Spleen (tissue), 11 donors: ENCODE results near the gene TMEM132C. TPM values are rescaled to one million over a fixed set of nuclear protein-coding genes. Genes with fewer than 3 reads are reported as not detected.

ENCODE experiments used
- DNase-seq: peaks from one replicate; pipeline ENCODE4 v3.0.0-alpha.2; 2020
- H3K27ac ChIP-seq, 8 donors: fragments of 200-600 bp; sonication (generic) in 7 of 8; 1 replicate in 4 of 8; 2 replicates in 4 of 8; pipeline versions ENCODE4 v1.5.0 to v1.8.0; 2016 to 2021; ENCODE audit warnings: inconsistent platforms in 4 of 8, mild to moderate bottlenecking in 4 of 8, moderate library complexity in 1 of 8
- H3K27me3 ChIP-seq, 7 donors: fragments of 200-600 bp; sonication (generic) in 6 of 7; replicated peaks in 1 of 7; 1 replicate in 4 of 7; 2 replicates in 3 of 7; pipeline versions ENCODE4 v1.5.0 to v1.8.0; 2016 to 2021; ENCODE audit warnings: inconsistent platforms in 3 of 7, mild to moderate bottlenecking in 1 of 7
- H3K36me3 ChIP-seq, 6 donors: fragments of 200-600 bp; sonication (generic) in 5 of 6; 1 replicate in 4 of 6; 2 replicates in 2 of 6; pipeline versions ENCODE4 v1.5.0 to v1.8.0; 2016 to 2021; ENCODE audit warnings: inconsistent platforms in 2 of 6
- H3K4me1 ChIP-seq, 6 donors: fragments of 200-600 bp; sonication (generic) in 5 of 6; 1 replicate in 3 of 6; 2 replicates in 3 of 6; pipeline versions ENCODE4 v1.5.0 to v1.8.0; 2016 to 2021; ENCODE audit warnings: inconsistent platforms in 3 of 6
- H3K4me3 ChIP-seq, 8 donors: fragments of 200-600 bp; sonication (generic) in 7 of 8; 1 replicate in 4 of 8; 2 replicates in 4 of 8; pipeline versions ENCODE4 v1.5.0 to v1.8.0; 2016 to 2021; ENCODE audit warnings: inconsistent platforms in 4 of 8, mild to moderate bottlenecking in 4 of 8, moderate library complexity in 2 of 8
- H3K9me3 ChIP-seq, 8 donors: fragments of 200-600 bp; sonication (generic) in 7 of 8; 1 replicate in 4 of 8; 2 replicates in 4 of 8; pipeline versions ENCODE4 v1.5.0 to v1.8.0; 2016 to 2021; ENCODE audit warnings: inconsistent platforms in 4 of 8
- POLR2A ChIP-seq, 3 donors: fragments of 450-650 bp; IDR thresholded peaks; one replicate each; pipeline ENCODE4 v1.5.1; 2017; ENCODE audit warnings: antibody characterized with exemption in 3 of 3, mild to moderate bottlenecking in 1 of 3
- POLR2AphosphoS5 ChIP-seq, 3 donors: sonication (generic); formaldehyde crosslinking; IDR thresholded peaks; one replicate each; pipeline ENCODE4 v1.5.1; 2017; ENCODE audit warnings: antibody characterized with exemption in 3 of 3
- WGBS, 5 donors: extraction: QIAGEN DNeasy Blood & Tissue Kit in 3 of 5; methylation state at CpG; one replicate each; pipeline versions ENCODE4 v1.1.5 to v1.1.7; 2013 to 2018; 5-methylcytosine and 5-hydroxymethylcytosine counted together
- intact Hi-C: fragments of 100-400 bp; cut with DNase I; formaldehyde crosslinking; loops from one replicate; pipeline ENCODE4 v1.15.0; 2023; ENCODE audit warnings: low total_unique reads
- polyA plus RNA-seq, 3 donors: library from polyadenylated mRNA; stranded (reverse); fragments of 200-250 nt; gene quantifications; one replicate each; pipeline ENCODE4 v1.2.1, GENCODE V29; 2013
- total RNA-seq, 7 donors: library from RNA; depleted of rRNA in 3 of 7; stranded (reverse); fragments of >200 nt in 3 of 7; fragmentation: NEBNext Ultra II Directional in 4 of 7; extraction: Animal tissue kit (Norgen Biotek cat#: 25700) in 4 of 7; gene quantifications; one replicate each; pipeline versions ENCODE4 v1.1.0 to v1.2.1, GENCODE V29; 2016 to 2021
- TF ChIP-seq, protein P1 (sequence below), 11 experiments: fragments of 200-600 bp in 7 of 11; fragments of 450-650 bp in 4 of 11; sonication (generic) in 4 of 11; IDR thresholded peaks in 8 of 11; conservative IDR thresholded peaks in 3 of 11; 1 replicate in 7 of 11; 2 replicates in 4 of 11; pipeline versions ENCODE4 v1.4.0 to v1.8.0; 2016 to 2021; ENCODE audit warnings: antibody characterized with exemption in 11 of 11, inconsistent platforms in 4 of 11, mild to moderate bottlenecking in 1 of 11
- donor health status: healthy with polysubstance abuse.
- donor health status: DM: no; HTN: no; CAD: no; lungs with moderate emphysema.
- donor health status: DM: no; HTN: no; CAD: no.
- donor health status: Bipolar disorder and iron deficiency.
- donor health status: healthy.
- donor health status: DM: no; HTN: no; CAD: no.
- donor health status: DM: yes; HTN: yes; CAD: no.

TMEM132C gene
- total and polyA plus RNA-seq, 10 donors = 0.08 to 0.83 (median 0.25) TPM; not detected in 4

DNA sequence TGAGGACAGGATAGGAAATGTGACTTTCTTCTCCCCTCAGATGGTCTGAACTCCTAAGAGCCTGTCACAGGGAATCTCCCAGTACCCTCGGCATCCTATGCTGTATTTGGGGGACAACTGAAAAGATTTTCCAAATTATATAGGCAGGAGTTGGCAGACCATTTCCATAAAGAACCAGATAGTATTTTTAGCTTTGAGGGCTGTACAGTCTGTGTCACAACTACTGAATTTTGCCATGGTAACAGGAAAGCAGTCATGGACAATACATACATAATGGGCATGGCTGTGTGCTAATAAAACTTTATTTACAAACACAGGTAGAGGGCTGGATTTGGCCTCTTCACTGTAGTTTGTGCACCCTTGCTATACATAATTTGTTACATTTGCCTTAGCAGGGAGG, 30.4 kb upstream of the TMEM132C start:
- H3K9me3 ChIP-seq = peaks cover 0 to 15% (median 6%) of the 10 kb centered on the region in 8 donors
- WGBS, 5 donors = 70 to 84% (median 76%) methylated on average over 1 of the region's 1 CpG
- H3K4me3 ChIP-seq = no peak overlapping the region
- TF ChIP-seq POLR2AphosphoS5 (IDR thresholded peaks at IDR 0.05) (no peak), POLR2A (IDR thresholded peaks at IDR 0.05) (no peak)
- TF ChIP-seq, protein P1, sequence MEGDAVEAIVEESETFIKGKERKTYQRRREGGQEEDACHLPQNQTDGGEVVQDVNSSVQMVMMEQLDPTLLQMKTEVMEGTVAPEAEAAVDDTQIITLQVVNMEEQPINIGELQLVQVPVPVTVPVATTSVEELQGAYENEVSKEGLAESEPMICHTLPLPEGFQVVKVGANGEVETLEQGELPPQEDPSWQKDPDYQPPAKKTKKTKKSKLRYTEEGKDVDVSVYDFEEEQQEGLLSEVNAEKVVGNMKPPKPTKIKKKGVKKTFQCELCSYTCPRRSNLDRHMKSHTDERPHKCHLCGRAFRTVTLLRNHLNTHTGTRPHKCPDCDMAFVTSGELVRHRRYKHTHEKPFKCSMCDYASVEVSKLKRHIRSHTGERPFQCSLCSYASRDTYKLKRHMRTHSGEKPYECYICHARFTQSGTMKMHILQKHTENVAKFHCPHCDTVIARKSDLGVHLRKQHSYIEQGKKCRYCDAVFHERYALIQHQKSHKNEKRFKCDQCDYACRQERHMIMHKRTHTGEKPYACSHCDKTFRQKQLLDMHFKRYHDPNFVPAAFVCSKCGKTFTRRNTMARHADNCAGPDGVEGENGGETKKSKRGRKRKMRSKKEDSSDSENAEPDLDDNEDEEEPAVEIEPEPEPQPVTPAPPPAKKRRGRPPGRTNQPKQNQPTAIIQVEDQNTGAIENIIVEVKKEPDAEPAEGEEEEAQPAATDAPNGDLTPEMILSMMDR (IDR thresholded peaks at IDR 0.05 in 8 of 11, conservative IDR thresholded peaks at IDR 0.05 in 3 of 11) = no peak
- no peaks in the 10 kb centered on the region for H3K36me3 ChIP-seq
- H3K4me1 ChIP-seq = no peaks in the 10 kb centered on the region
- peaks cover 0 to 8% (median 0%) of the 10 kb centered on the region in 7 donors for H3K27me3 ChIP-seq
- H3K27ac ChIP-seq = no peak overlapping the region
- intact Hi-C loops = no loop called here
- no peak for DNase-seq

DNA sequence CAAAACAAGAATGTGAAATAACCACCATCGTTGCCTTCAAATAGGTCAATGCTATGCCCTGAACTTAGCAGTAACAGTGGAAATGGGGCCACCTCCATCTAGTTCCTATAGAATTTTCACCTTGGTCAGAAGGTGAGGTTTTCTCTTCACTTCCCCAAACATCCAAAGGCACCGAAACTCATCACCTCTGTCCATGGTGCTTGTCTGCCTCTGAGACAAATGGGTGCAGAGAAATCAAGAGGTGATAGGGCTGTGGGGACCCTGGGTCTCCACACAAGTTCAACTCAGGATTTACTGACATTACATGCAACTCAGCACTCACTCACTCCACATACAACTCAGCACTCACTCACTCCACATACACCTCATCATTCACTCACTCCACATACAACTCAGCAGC, 26.2 kb upstream of the TMEM132C start:
- no peak overlapping the region for H3K4me3 ChIP-seq
- peaks cover 0 to 8% (median 0%) of the 10 kb centered on the region in 7 donors for H3K27me3 ChIP-seq
- H3K9me3 ChIP-seq = peaks cover 0 to 18% (median 7%) of the 10 kb centered on the region in 8 donors
- intact Hi-C loops = no loop called here
- H3K36me3 ChIP-seq = no peaks in the 10 kb centered on the region
- no peak for DNase-seq
- WGBS, 5 donors = 60 to 81% (median 66%) methylated on average over 2 of the region's 2 CpGs
- TF ChIP-seq POLR2AphosphoS5 (IDR thresholded peaks at IDR 0.05) (no peak), POLR2A (IDR thresholded peaks at IDR 0.05) (no peak)
- TF ChIP-seq, protein P1 (IDR thresholded peaks at IDR 0.05 in 8 of 11, conservative IDR thresholded peaks at IDR 0.05 in 3 of 11) = no peak
- H3K4me1 ChIP-seq = no peaks in the 10 kb centered on the region
- H3K27ac ChIP-seq = no peak overlapping the region

DNA sequence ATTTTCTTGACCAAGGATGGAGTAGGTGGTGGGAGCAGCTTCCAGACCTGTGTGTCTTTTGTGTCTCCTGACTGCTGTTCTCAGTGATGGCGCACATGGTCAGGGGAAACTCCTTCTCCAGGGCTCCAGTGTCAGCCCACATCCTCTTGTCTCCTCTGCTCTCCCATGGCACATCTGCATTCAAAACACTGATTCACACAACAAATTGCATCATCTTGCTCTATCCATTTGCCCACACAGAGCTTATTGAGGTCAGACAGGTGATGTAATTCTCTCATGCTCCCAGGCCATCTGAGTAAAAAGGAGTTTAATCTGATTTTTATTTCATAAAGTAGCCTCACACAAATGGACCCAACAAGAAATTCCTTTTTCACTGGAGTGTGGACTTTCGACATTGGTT, 21.8 kb upstream of the TMEM132C start:
- H3K36me3 ChIP-seq = no peaks in the 10 kb centered on the region
- no peak for DNase-seq
- 84 to 96% (median 95%) methylated on average over 2 of the region's 2 CpGs for WGBS, 5 donors
- no peaks in the 10 kb centered on the region for H3K4me1 ChIP-seq
- H3K27me3 ChIP-seq = no peaks in the 10 kb centered on the region
- peaks cover 0 to 24% (median 5%) of the 10 kb centered on the region in 8 donors for H3K9me3 ChIP-seq
- no peak overlapping the region for H3K27ac ChIP-seq
- TF ChIP-seq POLR2A (IDR thresholded peaks at IDR 0.05) (no peak), POLR2AphosphoS5 (IDR thresholded peaks at IDR 0.05) (no peak)
- TF ChIP-seq, protein P1 (IDR thresholded peaks at IDR 0.05 in 8 of 11, conservative IDR thresholded peaks at IDR 0.05 in 3 of 11) = no peak
- no peak overlapping the region for H3K4me3 ChIP-seq
- intact Hi-C loops = no loop called here

DNA sequence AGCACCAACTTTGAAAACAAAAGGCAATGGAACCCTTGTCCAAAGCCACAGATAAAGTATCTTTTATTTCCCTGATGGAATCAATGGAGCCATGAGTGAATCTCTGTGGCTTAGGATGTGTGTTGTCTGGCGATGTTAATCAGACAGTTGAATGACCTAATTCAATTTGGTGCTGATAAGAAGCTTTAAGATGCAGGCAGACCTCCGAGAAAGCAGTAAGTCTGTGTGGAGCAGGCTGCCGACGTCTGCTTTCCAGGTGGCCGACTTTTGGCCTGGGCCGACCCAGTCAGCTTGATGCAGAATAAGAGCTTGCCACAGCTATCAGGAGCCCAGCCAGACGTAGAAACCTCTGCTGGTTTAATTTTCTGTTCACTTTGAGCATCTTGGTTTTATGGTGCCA, 21.1 kb upstream of the TMEM132C start:
- H3K27ac ChIP-seq = no peak overlapping the region
- peaks cover 0 to 24% (median 5%) of the 10 kb centered on the region in 8 donors for H3K9me3 ChIP-seq
- H3K27me3 ChIP-seq = no peaks in the 10 kb centered on the region
- TF ChIP-seq, protein P1 (IDR thresholded peaks at IDR 0.05 in 8 of 11, conservative IDR thresholded peaks at IDR 0.05 in 3 of 11) = no peak
- TF ChIP-seq POLR2AphosphoS5 (IDR thresholded peaks at IDR 0.05) (no peak), POLR2A (IDR thresholded peaks at IDR 0.05) (no peak)
- 46 to 68% (median 48%) methylated on average over 7 of the region's 7 CpGs for WGBS, 5 donors
- no peak for DNase-seq
- H3K4me3 ChIP-seq = no peak overlapping the region
- H3K4me1 ChIP-seq = no peaks in the 10 kb centered on the region
- intact Hi-C loops = no loop called here
- H3K36me3 ChIP-seq = no peaks in the 10 kb centered on the region
